Measurements from ENCODE around the gene TTC28. TPM values are rescaled to one million over a fixed set of nuclear protein-coding genes. Genes with fewer than 3 reads are reported as not detected.
A peak's percentile ranks its signal among the peaks of the same experiment; 100 is the strongest.

The TTC28 gene
- total RNA-seq, 1 donor from 2014 or later, result 23.2 TPM

- H3K27ac Mint-ChIP-seq (ENCODE audit: unreplicated experiment), result peak overlapping the region; percentile 91
- Histone ChIP-seq H3K4me3 (ENCODE audit: insufficient read depth, low read depth, low read length) (no peak overlapping the region), H3K36me3 (ENCODE audit: insufficient read depth, low read length) (no peaks in the 10 kb centered on the region), H3K4me1 (ENCODE audit: insufficient read depth, low read length) (peaks cover 37% of the 10 kb centered on the region), H3K27ac (ENCODE audit: low read depth, low read length) (peak overlapping the region; percentile 81), H3K9me3 (ENCODE audit: insufficient read depth, low read depth, low read length) (no peaks in the 10 kb centered on the region), H3K4me2 (ENCODE audit: low read length) (no peak overlapping the region), H3K79me2 (ENCODE audit: insufficient read depth, low read length) (no peaks in the 10 kb centered on the region), H3K27me3 (ENCODE audit: insufficient read depth, low read length) (no peaks in the 10 kb centered on the region), H2AFZ (ENCODE audit: low read depth, low read length) (no peak overlapping the region), H3K9ac (ENCODE audit: low read length) (no peak overlapping the region), H4K20me1 (ENCODE audit: insufficient read depth, low read length) (no peaks in the 10 kb centered on the region)
- FAIRE-seq (no peak), DNase-seq (ENCODE audit: low read depth) (no peak)
- peak overlapping the region; percentile 9 for H3K4me3 Mint-ChIP-seq (ENCODE audit: unreplicated experiment)
- no peaks in the 10 kb centered on the region for H3K36me3 Mint-ChIP-seq (ENCODE audit: low read depth, unreplicated experiment)
- no peaks in the 10 kb centered on the region for H3K27me3 Mint-ChIP-seq (ENCODE audit: low read depth, unreplicated experiment)
- peaks cover 56% of the 10 kb centered on the region for H3K4me1 Mint-ChIP-seq (ENCODE audit: low read depth, unreplicated experiment)
- TF ChIP-seq CTCF (IDR thresholded peaks at IDR 0.05; ENCODE audit: insufficient read depth, low read depth, low read length) (no peak), EZH2 (IDR thresholded peaks at IDR 0.05; ENCODE audit: insufficient read depth, low read length) (no peak)
- no peaks in the 10 kb centered on the region for H3K9me3 Mint-ChIP-seq (ENCODE audit: unreplicated experiment)
Measured at GRCh38 chr22:28247667-28248363, 431.8 kb downstream of the TTC28 start.

- no peak overlapping the region for H3K4me3 ChIP-seq (ENCODE audit: insufficient read depth, low read depth, low read length)
- no peaks in the 10 kb centered on the region for H3K36me3 Mint-ChIP-seq (ENCODE audit: low read depth, unreplicated experiment)
- no peak for FAIRE-seq
- TF ChIP-seq CTCF (IDR thresholded peaks at IDR 0.05; ENCODE audit: insufficient read depth, low read depth, low read length) (no peak), EZH2 (IDR thresholded peaks at IDR 0.05; ENCODE audit: insufficient read depth, low read length) (no peak)
- no peaks in the 10 kb centered on the region for H3K9me3 ChIP-seq (ENCODE audit: insufficient read depth, low read depth, low read length)
- peak overlapping the region; percentile 91 for H3K27ac Mint-ChIP-seq (ENCODE audit: unreplicated experiment)
- peak overlapping the region; percentile 81 for H3K27ac ChIP-seq (ENCODE audit: low read depth, low read length)
- no peaks in the 10 kb centered on the region for H4K20me1 ChIP-seq (ENCODE audit: insufficient read depth, low read length)
- H3K36me3 ChIP-seq (ENCODE audit: insufficient read depth, low read length), result no peaks in the 10 kb centered on the region
- no peak overlapping the region for H3K4me3 Mint-ChIP-seq (ENCODE audit: unreplicated experiment)
- H3K4me2 ChIP-seq (ENCODE audit: low read length), result peak overlapping the region; percentile 46
- DNase-seq (ENCODE audit: low read depth), result no peak
- peak overlapping the region; percentile 31 for H3K9ac ChIP-seq (ENCODE audit: low read length)
- peaks cover 56% of the 10 kb centered on the region for H3K4me1 Mint-ChIP-seq (ENCODE audit: low read depth, unreplicated experiment)
- peaks cover 37% of the 10 kb centered on the region for H3K4me1 ChIP-seq (ENCODE audit: insufficient read depth, low read length)
- H3K27me3 ChIP-seq (ENCODE audit: insufficient read depth, low read length), result no peaks in the 10 kb centered on the region
- no peaks in the 10 kb centered on the region for H3K27me3 Mint-ChIP-seq (ENCODE audit: low read depth, unreplicated experiment)
- H3K79me2 ChIP-seq (ENCODE audit: insufficient read depth, low read length), result no peaks in the 10 kb centered on the region
- H3K9me3 Mint-ChIP-seq (ENCODE audit: unreplicated experiment), result no peaks in the 10 kb centered on the region
- no peak overlapping the region for H2AFZ ChIP-seq (ENCODE audit: low read depth, low read length)
Measured at GRCh38 chr22:28247136-28247535, 432.5 kb downstream of the TTC28 start.

GRCh38 chr22:28246397-28246796 lies 433.2 kb downstream of the TTC28 start:
- Mint-ChIP-seq H3K36me3 (ENCODE audit: low read depth, unreplicated experiment) (no peaks in the 10 kb centered on the region), H3K4me1 (ENCODE audit: low read depth, unreplicated experiment) (peaks cover 56% of the 10 kb centered on the region), H3K9me3 (ENCODE audit: unreplicated experiment) (no peaks in the 10 kb centered on the region), H3K27ac (ENCODE audit: unreplicated experiment) (peak overlapping the region; percentile 96), H3K4me3 (ENCODE audit: unreplicated experiment) (no peak overlapping the region), H3K27me3 (ENCODE audit: low read depth, unreplicated experiment) (no peaks in the 10 kb centered on the region)
- FAIRE-seq (peak; percentile 94), DNase-seq (ENCODE audit: low read depth) (peak; percentile 97)
- TF ChIP-seq EZH2 (IDR thresholded peaks at IDR 0.05; ENCODE audit: insufficient read depth, low read length) (no peak), CTCF (IDR thresholded peaks at IDR 0.05; ENCODE audit: insufficient read depth, low read depth, low read length) (no peak)
- peak overlapping the region; percentile 34 for H3K9ac ChIP-seq (ENCODE audit: low read length)
- no peaks in the 10 kb centered on the region for H4K20me1 ChIP-seq (ENCODE audit: insufficient read depth, low read length)
- no peaks in the 10 kb centered on the region for H3K36me3 ChIP-seq (ENCODE audit: insufficient read depth, low read length)
- no peak overlapping the region for H3K4me3 ChIP-seq (ENCODE audit: insufficient read depth, low read depth, low read length)
- peak overlapping the region; percentile 81 for H3K27ac ChIP-seq (ENCODE audit: low read depth, low read length)
- H3K9me3 ChIP-seq (ENCODE audit: insufficient read depth, low read depth, low read length), result no peaks in the 10 kb centered on the region
- H3K4me1 ChIP-seq (ENCODE audit: insufficient read depth, low read length), result peaks cover 37% of the 10 kb centered on the region
- H3K4me2 ChIP-seq (ENCODE audit: low read length), result peak overlapping the region; percentile 46
- no peaks in the 10 kb centered on the region for H3K27me3 ChIP-seq (ENCODE audit: insufficient read depth, low read length)
- no peaks in the 10 kb centered on the region for H3K79me2 ChIP-seq (ENCODE audit: insufficient read depth, low read length)
- no peak overlapping the region for H2AFZ ChIP-seq (ENCODE audit: low read depth, low read length)
